Mucosa of descending colon (tissue), 3 donors: ENCODE results near the gene MAP7. TPM values are rescaled to one million over a fixed set of nuclear protein-coding genes. Genes with fewer than 3 reads are reported as not detected.

Experiments
- ATAC-seq: fragments of 200-7000 bp; cut with Tn5 transposase; one replicate; pipeline ENCODE4 v1.9.1; 2020; ENCODE audit warnings: mild to moderate bottlenecking, moderate library complexity
- DNase-seq, 3 donors: peaks; one replicate each; pipeline ENCODE4 v3.0.0-alpha.2; 2020
- H3K36me3 ChIP-seq: fragments of 200-600 bp; one replicate; pipeline ENCODE4 v1.8.0; 2021; ENCODE audit warnings: low read depth, mild to moderate bottlenecking
- H3K4me1 ChIP-seq: fragments of 200-600 bp; one replicate; pipeline ENCODE4 v1.8.0; 2021; ENCODE audit warnings: low read depth, mild to moderate bottlenecking
- H3K4me3 ChIP-seq: fragments of 200-600 bp; one replicate; pipeline ENCODE4 v1.8.0; 2021; ENCODE audit warnings: mild to moderate bottlenecking
- H3K9me3 ChIP-seq: fragments of 200-600 bp; one replicate; pipeline ENCODE4 v1.8.0; 2021; ENCODE audit warnings: mild to moderate bottlenecking
- CTCF ChIP-seq: fragments of 200-600 bp; IDR thresholded peaks from one replicate; pipeline ENCODE4 v1.8.0; 2022; ENCODE audit warnings: antibody characterized with exemption, mild to moderate bottlenecking
- intact Hi-C, 2 donors: fragments of 100-400 bp; cut with DNase I in 1 of 2; cut with micrococcal nuclease in 1 of 2; formaldehyde crosslinking; loops; one replicate each; pipeline versions ENCODE4 v1.11.0 to v1.11.1; 2022; cut with DNase I, micrococcal nuclease
- total RNA-seq, 3 donors: library from RNA; stranded (reverse); fragmentation: NEBNext Ultra II Directional in 2 of 3; extraction: Animal tissue kit (Norgen Biotek cat#: 25700) in 2 of 3; gene quantifications; one replicate each; pipeline versions ENCODE4 v1.2.1 to v1.2.4, GENCODE V29; 2021 to 2023
- donor health status: DM: no; HTN: no; CAD: no; lungs with moderate emphysema.
- donor health status: DM: no; HTN: no; CAD: no.
- donor health status: DM: no; HTN: yes; CAD: no.

MAP7 gene
- total RNA-seq, 3 donors from 2014 or later: 28.4 to 80.5 (median 68.6) TPM

DNA sequence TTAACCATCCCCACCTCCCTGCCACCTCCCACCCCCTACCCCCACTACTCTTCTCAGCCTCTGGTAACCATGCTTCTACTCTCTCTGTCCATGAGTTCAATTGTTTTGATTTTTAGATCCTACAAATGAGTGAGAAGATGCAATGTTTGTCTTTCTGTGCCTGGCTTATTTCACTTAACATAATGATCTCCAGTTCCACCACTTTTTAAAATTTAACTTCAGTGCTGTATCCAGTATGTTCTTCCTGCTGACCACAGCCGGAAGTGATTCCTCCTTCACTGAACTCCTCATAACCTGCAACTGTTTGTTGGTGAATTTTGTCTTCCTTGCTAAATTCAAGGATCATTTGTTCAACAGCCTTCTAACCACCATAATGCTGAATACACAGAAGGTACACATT, 3.9 kb downstream of the MAP7 start:
- intact Hi-C loops: loop anchor here in 1 of 2 donors (10.0 kb wide), 1 partner anchor 172 kb away; no protein-coding TSS in a partner anchor
- no peak for ATAC-seq

DNA sequence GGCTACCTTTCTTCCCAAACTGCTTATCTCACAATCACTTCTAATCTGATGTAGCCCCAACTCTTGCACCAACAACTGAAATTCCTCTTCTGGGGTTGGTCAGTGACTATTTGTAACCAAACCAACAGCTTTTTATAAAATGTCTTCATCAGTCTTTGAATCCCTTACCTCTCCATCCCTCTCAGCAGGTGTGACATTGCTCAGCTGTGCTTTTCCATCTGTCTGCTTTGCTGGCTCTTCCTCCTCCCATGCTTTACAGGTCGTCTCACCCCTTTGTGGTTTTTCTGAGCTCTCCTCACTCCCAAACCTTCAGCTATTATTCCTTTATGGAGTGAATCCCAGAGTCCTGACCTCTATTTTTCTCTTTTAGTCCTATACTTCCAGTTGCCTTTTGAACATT, 5.9 kb downstream of the MAP7 start:
- no peak for DNase-seq
- no peaks in the 10 kb centered on the region for H3K9me3 ChIP-seq
- intact Hi-C loops: loop anchor here in 1 of 2 donors (10.0 kb wide), 1 partner anchor 170 kb away; no protein-coding TSS in a partner anchor
- no peak for TF ChIP-seq CTCF
- H3K4me1 ChIP-seq: peaks cover 11% of the 10 kb centered on the region
- ATAC-seq: no peak
- no peaks in the 10 kb centered on the region for H3K36me3 ChIP-seq
- H3K4me3 ChIP-seq: no peak overlapping the region

More for the DNA sequence above, 3.9 kb downstream of the MAP7 start:
- H3K36me3 ChIP-seq: no peaks in the 10 kb centered on the region
- no peak overlapping the region for H3K4me3 ChIP-seq
- no peaks in the 10 kb centered on the region for H3K9me3 ChIP-seq
- H3K4me1 ChIP-seq: peaks cover 16% of the 10 kb centered on the region
- no peak for DNase-seq
- no peak for TF ChIP-seq CTCF

DNA sequence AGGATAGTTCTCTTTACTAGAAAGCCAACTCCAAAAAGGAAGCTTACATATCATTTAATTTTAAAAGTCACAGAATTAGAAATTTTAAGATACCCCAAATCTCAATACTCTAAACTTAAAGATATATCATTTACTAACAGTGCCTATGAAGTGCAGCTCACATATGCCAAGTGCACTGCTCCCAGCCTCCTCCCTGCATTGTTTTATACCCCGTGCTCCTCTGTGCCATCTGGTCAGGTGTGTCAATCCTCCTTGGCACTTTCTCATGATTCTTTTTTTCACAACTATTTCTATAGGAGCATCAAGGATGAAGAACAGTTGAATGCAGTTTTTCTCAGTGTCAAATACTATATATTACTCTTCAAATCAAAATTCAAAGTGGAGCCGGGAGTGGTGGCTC, 8.8 kb downstream of the MAP7 start:
- Histone ChIP-seq H3K9me3 (no peaks in the 10 kb centered on the region), H3K4me3 (no peak overlapping the region), H3K36me3 (no peaks in the 10 kb centered on the region), H3K4me1 (no peaks in the 10 kb centered on the region)
- no peak for DNase-seq
- TF ChIP-seq CTCF: no peak
- intact Hi-C loops: loop anchor here in 1 of 2 donors (10.0 kb wide), 1 partner anchor 167 kb away; no protein-coding TSS in a partner anchor
- peak; percentile 51 for ATAC-seq

- Histone ChIP-seq H3K4me3 (no peak overlapping the region), H3K4me1 (no peaks in the 10 kb centered on the region), H3K9me3 (no peaks in the 10 kb centered on the region), H3K36me3 (no peaks in the 10 kb centered on the region)
- ATAC-seq (no peak), DNase-seq (no peak)
- intact Hi-C loops: loop anchor here in 1 of 2 donors (10.0 kb wide), 1 partner anchor 165 kb away; no protein-coding TSS in a partner anchor
- TF ChIP-seq CTCF: no peak
Measured at GRCh38 chr6:136539967-136540652, 10.1 kb downstream of the MAP7 start.

- Histone ChIP-seq H3K4me3 (no peak overlapping the region), H3K36me3 (no peaks in the 10 kb centered on the region), H3K4me1 (no peaks in the 10 kb centered on the region), H3K9me3 (no peaks in the 10 kb centered on the region)
- ATAC-seq (peak; percentile 8), DNase-seq (no peak)
- TF ChIP-seq CTCF: no peak
- intact Hi-C loops: no loop called here
Measured at GRCh38 chr6:136538836-136539235, 11.4 kb downstream of the MAP7 start.
